Measurements from ENCODE around the gene SPANXD. TPM values are rescaled to one million over a fixed set of nuclear protein-coding genes. Genes with fewer than 3 reads are reported as not detected.
"Not testable (repeated sequence)": the region's sequence is repeated elsewhere in the genome, so short reads cannot be mapped to it uniquely, and the experiment has no call there.

SPANXD gene, protein sequence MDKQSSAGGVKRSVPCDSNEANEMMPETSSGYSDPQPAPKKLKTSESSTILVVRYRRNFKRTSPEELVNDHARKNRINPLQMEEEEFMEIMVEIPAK
- polyA plus RNA-seq (ENCODE audit: insufficient read length in 4 of 4) = not detected

GRCh38 chrX:141698639-141699038, at the start of gene SPANXD:
TSS of gene SPANXD (minus strand) at chrX:141698739. CDS start at chrX:141698405, 334 bp downstream.
- DNase-seq (ENCODE audit: low read depth in 4 of 4, low spot score in 2 of 4) = not testable (repeated sequence)

- DNase-seq (ENCODE audit: low read depth in 4 of 4, low spot score in 2 of 4) = no peak
Observed at GRCh38 chrX:141742666-141743065, 44.1 kb upstream of the SPANXD start.

- no peak for DNase-seq (ENCODE audit: low read depth in 4 of 4, low spot score in 2 of 4)
Observed at GRCh38 chrX:141736656-141737055, 38.1 kb upstream of the SPANXD start.

DNA sequence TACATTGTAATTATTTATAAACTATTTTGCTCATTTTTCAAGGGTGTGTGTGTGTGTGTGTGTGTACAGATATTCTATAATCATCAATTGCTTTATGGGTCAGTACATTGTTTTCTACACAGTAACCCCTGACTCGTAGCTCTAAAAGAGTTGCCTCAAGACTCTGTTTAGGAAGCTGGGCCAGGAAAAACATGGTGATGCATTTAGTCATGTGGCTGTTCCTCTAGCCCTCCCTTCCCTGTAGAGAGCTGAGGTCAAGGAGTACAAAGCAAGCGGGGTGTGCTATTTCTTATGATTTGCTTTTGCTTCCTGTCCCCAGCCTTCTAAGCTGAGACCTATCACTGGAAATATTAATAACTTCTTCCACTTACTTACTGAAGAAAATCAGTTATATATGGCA, 34.8 kb upstream of the SPANXD start:
- DNase-seq (ENCODE audit: low read depth in 4 of 4, low spot score in 2 of 4) = no peak

DNA sequence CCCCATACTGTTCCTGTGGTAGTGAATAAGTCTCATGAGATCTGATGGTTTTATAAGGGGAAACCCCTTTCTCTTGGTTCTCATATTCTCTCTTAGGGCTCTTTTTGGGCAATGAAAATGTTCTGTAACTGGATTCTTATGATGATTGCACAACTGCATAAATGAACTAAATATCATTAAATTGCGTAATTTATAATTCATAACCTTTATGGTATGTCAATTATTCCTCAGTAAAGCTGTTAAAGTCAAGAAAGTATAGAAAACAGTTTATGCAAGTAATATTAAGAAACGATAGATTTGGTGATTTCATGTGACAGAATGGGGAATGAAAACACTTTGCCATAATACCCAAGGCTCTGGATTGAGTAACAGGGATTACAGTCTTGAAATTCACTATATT, 33.5 kb upstream of the SPANXD start:
- no peak for DNase-seq (ENCODE audit: low read depth in 4 of 4, low spot score in 2 of 4)

DNA sequence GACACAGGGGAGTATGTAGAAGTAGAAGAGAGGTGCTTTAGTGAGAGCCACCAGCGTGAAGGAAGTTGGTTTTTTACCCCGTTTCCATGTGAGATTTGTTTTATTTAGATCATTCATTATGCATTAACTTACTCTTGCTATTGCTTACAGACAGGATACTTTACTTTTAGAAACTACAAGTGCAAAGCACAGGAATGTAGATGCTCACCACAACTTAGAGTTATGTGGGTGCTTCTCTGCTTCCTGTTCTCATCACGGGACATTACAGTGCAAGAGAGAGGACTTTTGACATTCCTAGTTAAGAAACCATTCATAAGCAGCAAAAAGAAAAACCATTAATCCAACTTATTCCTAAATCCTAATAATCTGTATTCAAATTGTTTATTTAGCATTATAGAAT, 25.6 kb upstream of the SPANXD start:
- DNase-seq (ENCODE audit: low read depth in 4 of 4, low spot score in 2 of 4) = no peak

GRCh38 chrX:141714680-141715079, 16.1 kb upstream of the SPANXD start:
- DNase-seq (ENCODE audit: low read depth in 4 of 4, low spot score in 2 of 4) = no peak

DNA sequence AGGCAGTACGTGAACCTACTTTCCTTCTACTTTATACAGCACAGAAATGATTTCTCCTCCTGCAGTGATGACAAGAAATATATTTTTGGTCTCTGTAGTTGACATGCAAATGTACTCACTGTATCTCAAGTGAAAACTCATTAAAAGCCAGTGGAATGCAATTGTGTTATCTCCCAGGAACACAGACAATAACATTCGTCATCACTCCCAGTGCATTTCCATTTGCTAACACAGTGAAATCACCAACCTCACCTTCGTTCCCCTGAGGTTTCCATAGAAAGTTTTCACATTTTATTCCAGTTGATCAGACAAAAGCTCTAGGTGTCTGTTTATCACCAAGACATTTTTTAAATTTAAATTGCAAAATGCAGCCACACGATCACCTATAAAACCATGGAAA, 2.5 kb upstream of the SPANXD start:
- no peak for DNase-seq (ENCODE audit: low read depth in 4 of 4, low spot score in 2 of 4)

DNA sequence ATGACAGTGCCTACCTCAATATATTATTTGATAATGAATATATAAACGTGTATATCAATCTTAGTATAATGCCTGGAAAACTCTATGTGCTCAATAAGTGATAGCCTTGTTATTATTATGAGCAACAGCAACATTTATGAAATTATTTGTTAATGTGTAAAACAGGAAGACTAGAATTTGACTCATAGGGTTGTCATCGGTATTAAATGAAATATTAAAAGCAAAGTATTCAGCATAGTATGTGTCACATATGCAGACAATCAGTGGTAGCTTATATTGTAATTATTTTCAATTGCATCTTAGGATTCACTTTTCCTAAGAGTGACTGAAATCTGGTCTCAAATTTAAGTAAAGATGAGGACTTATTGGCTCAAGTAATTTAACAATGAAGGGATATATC, 24.6 kb downstream of the SPANXD start:
- DNase-seq (ENCODE audit: low read depth in 4 of 4, low spot score in 2 of 4) = no peak

DNA sequence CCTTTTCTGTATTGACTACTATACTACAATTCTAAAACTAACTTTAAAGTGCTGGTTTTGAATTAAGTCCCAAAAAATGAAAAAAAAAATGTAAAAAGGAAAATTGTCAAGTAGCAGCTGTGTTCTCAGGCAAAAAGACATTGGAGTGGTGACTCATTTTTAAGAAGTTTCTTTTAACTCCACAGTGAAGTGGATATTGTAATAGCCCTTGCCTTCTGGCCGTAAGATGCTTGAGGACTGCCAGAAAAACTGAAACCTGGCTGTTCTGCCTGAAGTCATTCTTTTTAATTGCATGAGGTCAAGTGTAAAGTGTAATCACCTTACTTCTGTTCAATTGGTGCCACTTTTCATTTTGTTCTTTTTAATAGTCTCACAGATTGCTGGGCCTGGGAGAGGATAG, 28.9 kb downstream of the SPANXD start:
- no peak for DNase-seq (ENCODE audit: low read depth in 4 of 4, low spot score in 2 of 4)

- DNase-seq (ENCODE audit: low read depth in 4 of 4, low spot score in 2 of 4) = no peak
Observed at GRCh38 chrX:141668371-141668770, 30.2 kb downstream of the SPANXD start.

DNA sequence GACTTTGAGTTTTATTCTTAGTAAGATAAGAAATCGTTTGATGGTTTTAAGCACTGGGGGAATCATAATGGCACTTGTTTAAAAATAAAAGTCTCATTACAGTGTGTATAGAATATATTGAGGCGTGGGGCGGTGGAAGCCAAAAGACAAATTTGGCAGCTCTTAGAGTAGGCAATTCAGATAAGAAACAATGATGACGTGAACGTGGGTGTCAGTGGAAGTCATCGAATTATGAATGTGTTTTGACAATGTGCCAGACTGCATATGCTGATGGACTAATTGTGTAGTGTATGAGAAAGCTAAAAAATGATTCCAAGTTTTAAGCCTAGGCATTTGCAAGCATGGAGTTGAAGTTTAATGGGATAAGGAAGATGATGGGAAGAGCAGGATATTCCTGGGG, 35.8 kb downstream of the SPANXD start:
- no peak for DNase-seq (ENCODE audit: low read depth in 4 of 4, low spot score in 2 of 4)

DNA sequence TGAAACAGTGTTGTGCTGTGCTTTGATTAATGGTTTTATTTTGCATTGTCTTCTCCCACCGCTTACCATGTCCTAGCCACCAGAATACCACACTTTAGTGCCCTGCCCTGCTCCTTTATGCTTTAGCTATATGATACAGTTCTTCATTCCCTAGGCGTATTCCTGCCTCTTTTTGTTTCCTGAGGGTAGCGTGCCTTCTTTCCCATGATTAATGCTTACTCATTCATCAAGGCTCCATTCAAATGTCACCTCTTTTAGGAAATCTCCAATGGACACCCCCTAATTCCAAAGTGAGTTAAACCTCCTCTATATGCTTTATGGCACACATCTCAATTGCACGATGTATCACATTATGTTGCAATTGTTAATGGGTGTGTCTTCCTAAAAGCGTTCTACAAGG, 46.3 kb downstream of the SPANXD start:
- no peak for DNase-seq (ENCODE audit: low read depth in 4 of 4, low spot score in 2 of 4)

Other genes with a start within 250 kb of the SPANXD start
- gene SPANXA1, start 114.0 kb downstream of the SPANXD start, polyA plus RNA-seq (ENCODE audit: insufficient read length in 4 of 4) = not detected
- not detected for gene SPANXA2, start 109.0 kb downstream of the SPANXD start, polyA plus RNA-seq (ENCODE audit: insufficient read length in 4 of 4)
- under 1 TPM in 3 of 4 donors, not detected in 1; 0.16 to 0.96 (median 0.24) TPM for gene MAGEC3, start 139.6 kb upstream of the SPANXD start, polyA plus RNA-seq (ENCODE audit: insufficient read length in 4 of 4)
- gene MAGEC1, start 205.2 kb upstream of the SPANXD start, polyA plus RNA-seq (ENCODE audit: insufficient read length in 4 of 4) = not detected